Skeletal muscle satellite cell (primary cell): ENCODE data around the gene PEPD.

Experiments
- H3K27me3 ChIP-seq: 2 replicates; pipeline ENCODE4 v1.7.0; 2013; ENCODE audit warnings: low read length; ENCODE audit not compliant: control insufficient read depth, insufficient read depth
- H3K36me3 ChIP-seq: 2 replicates; pipeline ENCODE4 v1.7.0; 2013; ENCODE audit warnings: mild to moderate bottlenecking, control low read depth, low read length; ENCODE audit not compliant: insufficient read depth
- H3K4me1 ChIP-seq: 2 replicates; pipeline ENCODE4 v1.7.0; 2013; ENCODE audit warnings: low read length; ENCODE audit not compliant: control insufficient read depth, insufficient read depth
- H3K4me2 ChIP-seq: 2 replicates; pipeline ENCODE4 v1.7.0; 2013; ENCODE audit warnings: mild to moderate bottlenecking, low read length
- H3K4me3 ChIP-seq: 2 replicates; pipeline ENCODE4 v1.7.0; 2013; ENCODE audit warnings: low read length
- H3K9ac ChIP-seq: 2 replicates; pipeline ENCODE4 v1.7.0; 2013; ENCODE audit warnings: mild to moderate bottlenecking, low read depth, low read length, moderate library complexity
- H3K9me3 ChIP-seq: replicated peaks from 2 replicates; pipeline ENCODE4 v1.7.0; 2013; ENCODE audit warnings: mild to moderate bottlenecking, control low read depth, low read length

Gene PEPD

GRCh38 chr19:33461256-33462111, 60.1 kb downstream of the PEPD start:
- Histone ChIP-seq H3K4me1 (no peaks in the 10 kb centered on the region), H3K36me3 (no peaks in the 10 kb centered on the region), H3K4me3 (no peak overlapping the region), H3K4me2 (no peak overlapping the region), H3K9me3 (no peaks in the 10 kb centered on the region), H3K9ac (no peak overlapping the region), H3K27me3 (no peaks in the 10 kb centered on the region)

- no peaks in the 10 kb centered on the region for H3K36me3 ChIP-seq
- H3K9ac ChIP-seq, result no peak overlapping the region
- H3K9me3 ChIP-seq, result no peaks in the 10 kb centered on the region
- no peak overlapping the region for H3K4me2 ChIP-seq
- no peak overlapping the region for H3K4me3 ChIP-seq
- H3K4me1 ChIP-seq, result no peaks in the 10 kb centered on the region
- H3K27me3 ChIP-seq, result no peaks in the 10 kb centered on the region
These were observed 61.2 kb downstream of the PEPD start for GRCh38 chr19:33460221-33460908.

- H3K9me3 ChIP-seq, result no peaks in the 10 kb centered on the region
- H3K4me2 ChIP-seq, result no peak overlapping the region
- no peaks in the 10 kb centered on the region for H3K27me3 ChIP-seq
- H3K36me3 ChIP-seq, result no peaks in the 10 kb centered on the region
- H3K9ac ChIP-seq, result no peak overlapping the region
- no peaks in the 10 kb centered on the region for H3K4me1 ChIP-seq
- H3K4me3 ChIP-seq, result no peak overlapping the region
These were observed 62.1 kb downstream of the PEPD start for GRCh38 chr19:33459222-33460090.

DNA sequence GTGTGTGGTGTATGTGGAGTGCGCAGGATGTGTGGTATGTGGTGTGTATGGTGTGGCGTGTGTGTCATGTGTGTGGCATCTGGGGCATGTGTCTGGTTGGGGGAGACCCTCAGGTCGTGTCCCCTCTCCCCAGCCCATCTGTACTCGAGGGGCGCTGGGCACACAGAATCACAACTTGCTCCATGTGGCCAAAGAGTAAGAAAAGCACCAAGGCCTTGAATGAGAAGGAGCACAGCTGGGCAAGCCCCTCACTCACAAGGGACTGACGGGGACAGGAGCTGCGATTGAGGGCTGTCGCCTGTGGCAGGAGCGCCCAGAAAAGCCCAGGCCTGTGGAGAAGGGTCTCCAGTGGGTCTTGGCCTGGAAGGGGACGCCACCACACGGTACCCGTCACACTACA, 62.8 kb downstream of the PEPD start:
- no peaks in the 10 kb centered on the region for H3K27me3 ChIP-seq
- no peak overlapping the region for H3K4me2 ChIP-seq
- no peaks in the 10 kb centered on the region for H3K4me1 ChIP-seq
- H3K4me3 ChIP-seq, result no peak overlapping the region
- H3K9me3 ChIP-seq, result no peaks in the 10 kb centered on the region
- H3K9ac ChIP-seq, result no peak overlapping the region
- no peaks in the 10 kb centered on the region for H3K36me3 ChIP-seq

- H3K27me3 ChIP-seq, result no peaks in the 10 kb centered on the region
- H3K9ac ChIP-seq, result no peak overlapping the region
- no peak overlapping the region for H3K4me3 ChIP-seq
- no peak overlapping the region for H3K4me2 ChIP-seq
- H3K4me1 ChIP-seq, result no peaks in the 10 kb centered on the region
- H3K36me3 ChIP-seq, result no peaks in the 10 kb centered on the region
- no peaks in the 10 kb centered on the region for H3K9me3 ChIP-seq
These were observed 63.4 kb downstream of the PEPD start for GRCh38 chr19:33458171-33458633.

DNA sequence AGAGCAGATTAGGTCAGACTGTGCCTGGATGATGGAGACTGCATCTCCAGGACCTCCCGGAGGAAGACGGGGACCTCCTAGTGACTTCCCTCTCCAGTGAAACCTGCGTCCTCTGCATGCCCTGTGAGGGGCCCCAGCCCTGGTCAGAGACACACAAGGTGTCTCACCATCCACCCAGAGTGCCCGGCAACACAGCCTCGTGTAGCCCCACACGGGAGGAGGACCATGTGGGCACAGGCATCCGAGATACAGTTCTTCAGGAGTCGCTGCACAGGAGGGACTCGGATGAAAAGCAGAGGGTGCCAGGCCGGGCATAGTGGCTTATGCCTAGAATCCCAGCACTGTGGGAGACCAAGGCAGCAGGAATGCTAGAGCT, 64.8 kb downstream of the PEPD start:
- Histone ChIP-seq H3K9me3 (no peaks in the 10 kb centered on the region), H3K27me3 (no peaks in the 10 kb centered on the region), H3K9ac (no peak overlapping the region), H3K4me2 (no peak overlapping the region), H3K36me3 (no peaks in the 10 kb centered on the region), H3K4me1 (no peaks in the 10 kb centered on the region), H3K4me3 (no peak overlapping the region)

- Histone ChIP-seq H3K36me3 (no peaks in the 10 kb centered on the region), H3K9me3 (no peaks in the 10 kb centered on the region), H3K27me3 (no peaks in the 10 kb centered on the region), H3K4me3 (no peak overlapping the region), H3K9ac (no peak overlapping the region), H3K4me2 (no peak overlapping the region), H3K4me1 (no peaks in the 10 kb centered on the region)
These were observed 65.3 kb downstream of the PEPD start for GRCh38 chr19:33456076-33456844.

DNA sequence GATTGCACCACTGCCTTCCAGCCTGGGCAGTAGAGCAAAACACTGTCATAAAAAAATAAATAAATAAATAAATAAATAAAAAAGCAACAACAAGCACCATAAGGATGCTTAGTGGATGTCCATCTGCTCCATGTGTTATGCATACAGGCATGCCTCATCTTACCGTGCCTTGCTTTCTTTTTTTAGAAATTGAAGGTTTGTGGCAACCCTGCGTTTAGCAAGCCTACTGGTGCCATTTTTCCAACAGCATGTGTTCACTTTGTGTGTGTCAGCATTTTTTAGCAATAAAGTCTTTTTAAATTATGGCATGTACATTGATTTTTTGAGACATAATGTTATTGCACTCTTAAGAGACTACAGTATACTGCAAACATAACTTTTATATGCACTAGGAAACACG, 68.3 kb downstream of the PEPD start:
- H3K4me3 ChIP-seq, result no peak overlapping the region
- H3K4me1 ChIP-seq, result no peaks in the 10 kb centered on the region
- no peaks in the 10 kb centered on the region for H3K27me3 ChIP-seq
- H3K9me3 ChIP-seq, result no peaks in the 10 kb centered on the region
- H3K4me2 ChIP-seq, result no peak overlapping the region
- H3K9ac ChIP-seq, result no peak overlapping the region
- peaks cover 3% of the 10 kb centered on the region for H3K36me3 ChIP-seq

DNA sequence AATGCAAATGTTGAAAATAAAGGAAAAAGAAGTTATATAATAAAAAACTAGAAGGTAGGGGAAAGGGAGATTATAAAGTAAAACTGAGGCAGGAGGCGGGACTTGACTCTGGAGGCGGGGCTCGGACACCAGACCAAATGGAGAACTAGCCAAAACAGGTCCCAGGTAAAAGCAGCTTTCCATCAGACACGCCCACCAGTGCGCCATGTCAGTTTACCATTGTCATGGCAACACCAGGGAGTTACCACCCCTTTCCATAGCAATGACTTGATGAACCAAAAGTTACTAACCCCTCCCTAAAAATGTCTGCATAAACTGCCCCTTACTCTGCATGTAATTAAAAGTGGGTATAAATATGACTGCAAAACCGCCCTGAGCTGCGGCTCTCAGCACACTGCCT, 70.9 kb downstream of the PEPD start:
- H3K4me1 ChIP-seq, result no peaks in the 10 kb centered on the region
- no peak overlapping the region for H3K4me3 ChIP-seq
- H3K9ac ChIP-seq, result no peak overlapping the region
- peaks cover 3% of the 10 kb centered on the region for H3K36me3 ChIP-seq
- no peaks in the 10 kb centered on the region for H3K9me3 ChIP-seq
- no peaks in the 10 kb centered on the region for H3K27me3 ChIP-seq
- no peak overlapping the region for H3K4me2 ChIP-seq

DNA sequence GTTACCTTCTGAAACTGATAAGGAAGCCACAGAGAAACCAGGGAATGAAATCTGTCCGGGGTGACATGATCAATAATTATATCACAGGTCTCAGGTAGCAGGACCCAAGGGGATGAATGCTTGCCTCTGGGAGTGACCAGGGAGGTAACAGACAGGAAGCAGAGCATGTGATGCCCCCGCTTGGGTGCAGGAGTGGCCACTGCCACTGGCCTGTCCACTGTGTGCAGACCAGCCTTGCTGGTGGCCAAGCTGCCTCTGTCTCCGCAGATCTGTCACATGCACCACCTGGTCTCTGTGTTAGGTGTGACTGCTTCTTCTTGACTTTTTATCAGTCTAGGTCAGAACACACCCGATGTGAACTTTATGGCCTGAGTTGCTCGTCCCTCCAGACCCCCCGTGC, 71.8 kb downstream of the PEPD start:
- Histone ChIP-seq H3K4me1 (no peaks in the 10 kb centered on the region), H3K4me3 (no peak overlapping the region), H3K9ac (no peak overlapping the region), H3K36me3 (peaks cover 3% of the 10 kb centered on the region), H3K27me3 (no peaks in the 10 kb centered on the region), H3K4me2 (no peak overlapping the region), H3K9me3 (no peaks in the 10 kb centered on the region)

GRCh38 chr19:33448159-33448516, 73.5 kb downstream of the PEPD start:
- Histone ChIP-seq H3K4me3 (no peak overlapping the region), H3K36me3 (peaks cover 3% of the 10 kb centered on the region), H3K4me2 (no peak overlapping the region), H3K27me3 (no peaks in the 10 kb centered on the region), H3K9ac (no peak overlapping the region), H3K4me1 (no peaks in the 10 kb centered on the region), H3K9me3 (no peaks in the 10 kb centered on the region)
